ENCODE results near the gene PYGM.
"Not testable (repeated sequence)": the region's sequence is repeated elsewhere in the genome, so short reads cannot be mapped to it uniquely, and the experiment has no call there.

Gene PYGM

DNA sequence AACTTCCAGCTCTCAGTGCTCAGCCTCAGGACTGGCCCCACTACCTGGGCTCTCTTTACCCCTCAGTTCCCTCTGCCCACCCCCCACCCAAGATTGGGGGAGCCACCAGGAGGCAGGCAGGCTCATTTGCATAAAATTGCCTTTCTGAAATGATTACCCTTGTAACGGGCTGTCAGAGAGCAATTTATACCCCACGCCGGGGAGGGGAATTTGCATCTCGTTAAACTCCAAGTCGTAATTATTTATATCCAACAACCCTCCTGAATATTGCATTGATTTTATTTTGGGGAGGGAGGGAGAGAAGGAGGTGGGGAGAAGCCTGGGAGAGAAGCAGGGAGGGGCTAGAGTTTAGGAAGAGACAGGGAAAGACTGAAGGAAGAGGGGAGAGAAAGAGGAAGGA lies 45.1 kb downstream of the PYGM start:
- no peak for DNase-seq

DNA sequence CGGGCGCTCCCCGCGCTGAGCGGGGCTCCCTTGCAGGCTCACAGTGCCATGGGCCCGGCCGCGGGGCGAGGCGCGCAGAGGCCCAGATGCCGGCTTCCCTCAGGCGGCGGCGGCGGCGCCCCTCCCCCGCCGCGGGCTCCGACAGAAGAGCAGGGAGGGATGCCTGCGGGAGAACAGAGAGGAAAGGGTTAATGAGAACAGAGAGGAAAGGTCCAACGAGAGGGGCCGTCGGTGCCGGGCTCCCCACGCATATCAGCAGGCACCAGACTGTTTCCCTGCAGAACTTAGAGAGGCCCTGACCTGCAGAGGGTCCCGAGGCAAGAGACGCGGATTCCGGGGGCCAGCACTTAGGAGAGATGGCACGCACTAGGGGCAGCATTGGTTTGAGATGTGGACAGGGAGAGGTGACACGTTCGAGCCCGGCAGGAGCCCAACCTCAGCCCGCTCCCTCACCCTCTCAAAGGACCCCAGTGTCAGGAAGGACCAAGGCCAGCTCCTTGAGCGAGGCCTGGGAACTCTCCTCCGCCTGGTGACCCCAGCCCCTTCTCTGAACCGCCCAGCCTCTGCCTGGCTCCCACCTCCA lies 45.9 kb downstream of the PYGM start:
- DNase-seq, result no peak

DNA sequence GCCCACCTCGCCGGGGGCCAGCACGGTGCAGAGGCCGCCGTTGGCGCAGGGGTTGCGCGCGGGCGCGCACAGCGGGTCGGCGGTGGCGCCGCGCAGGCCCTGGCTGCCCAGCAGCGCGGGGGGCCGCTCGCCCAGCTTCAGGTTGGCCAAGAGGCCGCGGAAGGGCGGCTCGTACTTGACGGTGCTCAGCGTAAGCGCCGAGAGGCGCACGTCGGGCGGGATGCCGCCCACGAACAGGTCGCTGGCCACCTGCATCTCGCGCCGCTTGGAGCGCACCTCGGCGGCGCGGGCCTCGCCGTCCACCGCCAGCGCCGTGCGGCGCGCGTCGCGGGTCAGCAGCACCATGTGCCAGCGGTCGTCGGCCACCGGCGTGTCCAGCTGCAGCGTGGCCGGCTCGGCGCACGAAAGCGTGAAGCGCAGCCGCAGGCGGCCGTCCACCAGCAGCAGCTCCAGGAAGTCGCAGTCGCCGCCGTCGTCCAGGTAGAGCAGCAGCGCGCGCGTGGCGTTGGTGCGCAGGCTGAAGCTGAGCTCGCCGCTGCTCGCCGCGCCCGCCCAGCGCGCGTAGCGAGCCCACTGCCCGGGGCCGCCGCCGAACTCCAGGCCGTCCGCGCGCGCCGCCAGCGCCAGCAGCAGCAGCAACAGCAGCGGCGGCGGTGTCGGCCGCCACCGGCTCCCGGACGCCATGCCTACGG lies 46.6 kb downstream of the PYGM start:
- peak; percentile 28 for DNase-seq

DNA sequence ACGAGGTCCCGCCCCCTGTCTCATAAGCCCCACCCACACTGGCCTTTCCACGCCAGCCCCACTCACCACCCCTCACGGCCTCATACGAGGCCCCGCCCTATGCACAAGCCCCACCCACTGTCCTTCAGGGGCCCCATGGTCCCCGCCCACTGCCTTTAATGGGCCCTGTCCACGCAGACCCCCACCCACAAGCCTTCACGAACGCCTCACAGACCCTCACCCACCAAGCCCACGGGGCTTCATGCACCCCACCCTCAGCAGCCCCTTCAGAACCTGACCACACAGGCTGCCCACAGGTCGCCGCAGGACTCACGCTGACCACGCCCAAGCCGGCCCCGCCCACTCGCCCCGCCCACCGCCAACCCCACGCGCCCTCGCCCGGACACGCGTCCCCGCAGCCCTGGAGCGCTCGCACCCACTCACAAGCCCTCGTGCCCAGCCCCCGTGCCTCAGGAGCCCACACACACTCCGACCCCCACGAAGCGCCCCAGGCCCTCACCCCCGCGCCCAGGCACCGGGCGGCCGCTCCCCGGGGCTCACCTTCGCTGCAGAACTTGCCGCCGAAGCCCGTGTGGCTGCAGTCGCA lies 47.3 kb downstream of the PYGM start:
- no peak for DNase-seq

DNA sequence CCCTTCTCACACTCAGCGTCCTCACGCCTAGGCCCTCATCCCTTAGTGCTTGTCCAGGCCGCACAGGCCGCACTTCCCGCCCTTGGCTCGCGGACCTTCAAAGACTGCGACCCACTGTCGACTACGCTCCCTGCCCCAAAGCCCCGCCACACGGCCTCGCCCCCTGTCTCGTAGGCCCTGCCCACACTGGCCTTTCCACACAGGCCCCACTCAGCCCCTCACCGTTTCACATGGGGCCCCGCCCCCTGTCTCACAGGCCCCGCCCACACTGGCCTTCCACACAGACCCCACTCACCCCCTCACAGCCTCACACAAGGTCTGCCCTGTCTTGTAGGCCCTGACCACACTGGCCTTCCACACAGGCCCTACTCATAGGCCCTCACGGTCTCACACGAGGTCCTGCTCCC lies 47.8 kb downstream of the PYGM start:
- no peak for DNase-seq

DNA sequence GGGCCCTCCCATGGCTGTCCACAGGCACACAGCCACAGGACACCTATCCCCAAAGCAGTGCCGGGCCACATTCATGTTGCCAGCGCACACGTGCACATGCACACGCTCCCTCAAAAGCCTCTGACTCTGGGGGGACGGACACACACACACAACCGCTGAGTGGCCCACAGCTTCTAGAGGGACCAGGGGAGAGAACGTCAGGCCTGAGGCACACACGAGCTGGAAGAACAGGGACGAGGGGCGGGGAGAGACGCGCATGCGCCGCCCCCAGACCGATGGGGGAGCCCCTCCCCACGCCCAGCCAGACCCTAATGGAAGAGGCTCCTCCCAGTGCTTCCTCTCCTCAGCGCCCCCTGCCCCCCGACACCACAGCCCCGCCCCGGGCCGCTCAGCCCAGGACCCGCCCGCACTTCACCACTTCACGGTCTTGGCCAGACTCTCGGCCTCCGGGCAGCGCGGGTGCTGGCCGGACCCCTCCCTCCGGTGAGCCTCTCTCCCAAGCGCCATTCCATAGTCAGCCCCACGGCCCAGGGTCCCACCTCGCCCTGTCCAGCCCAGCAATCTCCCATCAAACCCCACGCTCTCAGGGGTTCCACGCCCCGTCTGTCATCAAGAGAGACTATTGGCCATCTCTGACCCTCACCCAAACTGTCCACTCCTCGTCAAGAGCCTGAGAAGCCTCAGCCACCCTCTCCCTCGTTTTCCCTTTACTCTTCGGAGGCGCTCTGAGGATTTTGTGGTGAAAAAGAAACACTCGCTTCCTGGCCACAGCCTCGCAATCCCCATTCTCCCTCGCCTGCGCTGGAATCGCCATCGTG lies 48.4 kb downstream of the PYGM start:
- DNase-seq, result no peak

DNA sequence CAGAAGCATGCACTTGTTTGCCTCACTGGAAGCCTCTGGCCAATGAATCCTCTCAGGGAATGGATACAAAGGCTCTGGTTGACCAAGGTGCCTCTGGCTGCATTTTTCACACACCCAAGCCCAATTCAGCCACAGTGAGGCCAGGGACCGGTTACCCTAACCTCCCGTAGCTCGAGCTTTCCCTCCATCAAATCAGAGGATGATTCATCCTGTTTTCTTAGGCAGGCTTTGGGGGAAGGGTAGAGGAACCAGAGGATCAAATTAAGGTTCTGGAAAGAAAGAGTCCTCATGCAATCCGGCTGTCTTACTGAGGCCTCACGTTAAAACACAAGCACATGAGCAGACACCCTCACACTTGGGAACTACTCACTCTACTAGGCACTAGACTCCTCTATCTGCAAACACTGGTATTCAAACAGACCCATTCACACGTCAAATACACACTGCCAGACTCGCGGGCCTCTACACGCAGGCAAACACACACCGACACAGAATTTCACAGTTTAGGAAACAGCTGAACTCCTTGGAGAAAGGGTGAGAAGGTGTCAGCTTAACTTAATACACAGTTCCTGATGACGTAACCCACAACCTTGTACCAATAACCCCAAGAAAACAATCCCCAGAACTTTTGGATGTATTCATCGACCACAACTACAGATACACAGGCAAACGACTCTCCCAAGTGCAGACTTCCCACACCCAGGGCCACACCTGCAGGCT lies 49.2 kb downstream of the PYGM start:
- no peak for DNase-seq

DNA sequence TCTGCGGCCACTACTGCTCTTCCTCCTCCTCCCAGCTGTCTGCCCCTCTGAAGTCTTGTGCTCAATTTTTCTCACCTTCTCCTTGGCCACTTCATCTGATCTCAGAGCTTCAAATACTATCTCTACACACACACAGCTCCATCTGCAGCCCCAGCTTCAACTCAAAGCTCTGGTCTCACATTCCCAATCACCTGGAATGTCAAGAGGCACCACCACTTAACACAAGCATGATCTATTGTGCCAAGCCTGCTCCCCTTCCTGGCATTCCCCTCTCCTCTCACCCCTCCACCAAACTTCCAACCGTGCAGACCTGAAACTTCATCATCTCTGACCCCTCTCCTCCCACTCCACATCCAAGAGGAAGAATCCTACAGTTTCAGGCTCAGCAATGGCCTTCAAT lies 54.3 kb downstream of the PYGM start:
- DNase-seq, result no peak

DNA sequence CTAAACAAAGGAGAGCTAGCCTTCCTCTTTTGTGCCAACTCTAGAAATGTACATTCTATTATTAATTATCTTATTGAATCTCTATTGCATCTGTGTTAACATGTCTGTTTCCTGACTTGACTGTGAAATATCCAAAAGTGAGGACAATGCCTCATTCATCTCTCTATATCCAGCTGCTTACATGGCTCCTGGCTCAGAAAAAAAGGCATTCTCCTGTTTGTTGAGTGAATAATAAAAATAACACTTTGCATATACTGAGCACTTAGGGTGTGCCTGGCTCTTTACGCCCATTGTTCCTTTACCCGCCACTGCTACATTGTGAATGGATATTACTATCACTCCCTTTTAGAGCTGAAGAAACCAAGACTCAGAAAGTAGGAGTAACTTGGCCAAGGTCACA lies 56.7 kb downstream of the PYGM start:
- DNase-seq, result no peak

DNA sequence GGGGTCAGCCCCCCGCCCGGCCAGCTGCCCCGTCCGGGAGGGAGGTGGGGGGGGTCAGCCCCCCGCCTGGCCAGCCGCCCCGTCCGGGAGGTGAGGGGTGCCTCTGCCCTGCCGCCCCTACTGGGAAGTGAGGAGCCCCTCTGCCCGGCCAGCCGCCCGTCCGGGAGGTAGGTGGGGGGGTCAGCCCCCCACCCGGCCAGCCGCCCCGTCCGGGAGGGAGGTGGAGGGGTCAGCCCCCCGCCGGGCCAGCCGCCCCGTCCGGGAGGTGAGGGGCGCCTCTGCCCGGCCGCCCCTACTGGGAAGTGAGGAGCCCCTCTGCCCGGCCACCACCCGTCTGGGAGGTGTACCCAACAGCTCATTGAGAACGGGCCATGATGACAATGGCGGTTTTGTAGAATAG lies 57.8 kb downstream of the PYGM start:
- DNase-seq, result not testable (repeated sequence)

DNA sequence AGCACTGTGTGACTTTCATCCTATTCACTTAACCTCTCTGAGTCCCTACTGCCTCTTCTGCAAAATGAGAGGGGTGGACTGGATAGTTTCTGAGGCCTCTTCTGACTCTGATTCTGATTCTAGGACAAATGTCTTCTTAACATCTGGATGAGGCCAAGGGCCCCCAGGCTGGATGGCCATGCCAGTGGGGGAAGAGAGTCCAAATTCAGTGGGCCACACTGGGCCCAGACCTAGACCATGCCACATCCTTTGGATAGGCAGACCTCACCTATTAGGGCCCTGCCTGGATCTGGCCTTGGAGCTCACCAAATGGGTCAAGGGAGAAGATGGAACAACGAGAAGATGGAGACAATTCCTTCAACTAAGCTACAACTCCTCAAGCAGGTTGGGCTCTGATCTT lies 61.3 kb downstream of the PYGM start:
- DNase-seq, result no peak

DNA sequence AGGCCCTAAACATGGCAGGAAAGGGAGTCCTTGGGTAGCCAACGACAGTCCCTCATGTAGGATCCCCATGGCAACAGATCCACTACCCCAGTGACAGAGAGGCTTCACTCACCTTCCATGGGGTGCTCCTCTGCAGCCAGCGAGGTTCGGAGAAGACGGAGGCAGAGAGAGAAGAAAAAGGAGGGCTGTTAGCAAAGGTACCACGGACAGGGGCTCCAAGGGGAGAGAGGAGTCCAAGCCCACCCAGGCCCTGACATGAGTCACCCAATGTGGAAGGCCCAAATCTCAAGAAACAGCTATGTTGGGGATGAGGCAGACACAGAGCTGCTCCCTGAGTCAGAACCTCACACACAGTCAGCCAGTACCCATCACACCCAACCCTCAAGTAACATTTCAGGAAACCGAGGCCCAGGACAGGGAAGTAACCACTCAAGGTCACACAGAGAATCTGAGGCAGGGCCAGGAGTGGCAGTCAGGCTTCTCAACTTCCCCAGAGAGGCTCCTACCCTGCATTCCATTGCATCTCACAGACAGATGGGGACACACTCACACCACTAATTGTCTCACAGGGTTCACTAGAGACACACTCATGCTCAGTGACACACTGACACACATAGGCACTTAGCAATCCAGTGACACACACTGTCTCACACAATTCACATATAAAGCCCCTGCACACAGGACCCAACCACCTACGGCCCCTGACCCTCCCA lies 62.0 kb downstream of the PYGM start:
- DNase-seq, result no peak

Data from CD4-positive, alpha-beta T cell treated with Interleukin-17A for 4 hours (primary cell).